GM23338 (cell line): ENCODE data around the gene IQSEC3. TPM values are rescaled to one million over a fixed set of nuclear protein-coding genes. Genes with fewer than 3 reads are reported as not detected.

Experiments
- ATAC-seq: fragments of 200-7000 bp; cut with Tn5 transposase; 3 replicates; pipeline ENCODE4 v1.9.1; 2020
- DNase-seq: peaks from one replicate; pipeline ENCODE4 v3.0.0-alpha.2; 2015; ENCODE audit warnings: low spot score
- H2AFZ ChIP-seq: fragments of 200-600 bp; sonication (generic); 2 replicates; pipeline ENCODE4 v1.8.0; 2016; ENCODE audit warnings: antibody characterized with exemption, mild to moderate bottlenecking, moderate library complexity
- H3F3A ChIP-seq: fragments of 200-600 bp; sonication (generic); replicated peaks from 2 replicates; pipeline ENCODE4 v1.8.0; 2017; ENCODE audit warnings: antibody characterized with exemption, mixed run types, low read depth
- H3K27ac ChIP-seq: fragments of 200-600 bp; sonication (generic); 2 replicates; pipeline ENCODE4 v1.6.1; 2016; ENCODE audit warnings: low read depth
- H3K27me3 ChIP-seq: fragments of 200-600 bp; sonication (generic); 2 replicates; pipeline ENCODE4 v1.8.0; 2016; ENCODE audit warnings: mild to moderate bottlenecking, mixed run types, moderate library complexity; ENCODE audit not compliant: insufficient read depth
- H3K36me3 ChIP-seq: fragments of 200-600 bp; sonication (generic); 2 replicates; pipeline ENCODE4 v1.8.0; 2016; ENCODE audit warnings: mild to moderate bottlenecking; ENCODE audit not compliant: insufficient read depth
- H3K4me1 ChIP-seq: fragments of 200-600 bp; sonication (generic); 2 replicates; pipeline ENCODE4 v1.8.0; 2016; ENCODE audit warnings: mild to moderate bottlenecking, moderate library complexity; ENCODE audit not compliant: insufficient read depth
- H3K4me2 ChIP-seq: fragments of 200-600 bp; sonication (generic); 2 replicates; pipeline ENCODE4 v1.7.1; 2017; ENCODE audit warnings: mixed run types
- H3K4me3 ChIP-seq: fragments of 200-600 bp; sonication (generic); 2 replicates; pipeline ENCODE4 v1.6.1; 2016; ENCODE audit warnings: mixed run types
- H3K79me2 ChIP-seq: fragments of 200-600 bp; sonication (generic); replicated peaks from 2 replicates; pipeline ENCODE4 v1.8.0; 2017; ENCODE audit warnings: mild to moderate bottlenecking; ENCODE audit not compliant: insufficient read depth
- H3K9me2 ChIP-seq: fragments of 200-600 bp; sonication (generic); 2 replicates; pipeline ENCODE4 v1.8.0; 2017; ENCODE audit not compliant: insufficient read depth
- H4K20me1 ChIP-seq: fragments of 200-600 bp; sonication (generic); replicated peaks from 2 replicates; pipeline ENCODE4 v1.8.0; 2017; ENCODE audit warnings: mild to moderate bottlenecking; ENCODE audit not compliant: insufficient read depth
- H3K27ac Mint-ChIP-seq: 2 replicates; pipeline ENCODE4 v1.8.0; 2020; ENCODE audit warnings: inconsistent platforms, mild to moderate bottlenecking, moderate library complexity, mixed read lengths
- H3K27me3 Mint-ChIP-seq: 3 replicates; pipeline ENCODE4 v1.8.0; 2022; ENCODE audit warnings: low read depth, mild to moderate bottlenecking, moderate library complexity, mixed read lengths, inconsistent platforms; ENCODE audit not compliant: insufficient read depth, poor library complexity
- H3K36me3 Mint-ChIP-seq: 3 replicates; pipeline ENCODE4 v1.8.0; 2021; ENCODE audit warnings: low read depth, mild to moderate bottlenecking, inconsistent platforms, moderate library complexity, mixed read lengths
- H3K4me1 Mint-ChIP-seq: 3 replicates; pipeline ENCODE4 v1.8.0; 2020; ENCODE audit warnings: mild to moderate bottlenecking, inconsistent platforms, mixed read lengths
- H3K4me3 Mint-ChIP-seq: 3 replicates; pipeline ENCODE4 v1.8.0; 2021; ENCODE audit warnings: moderate library complexity, mild to moderate bottlenecking, inconsistent platforms, mixed read lengths
- H3K9me3 Mint-ChIP-seq: 3 replicates; pipeline ENCODE4 v1.8.0; 2020; ENCODE audit warnings: moderate library complexity, mild to moderate bottlenecking, inconsistent platforms, mixed read lengths
- CREB1 ChIP-seq: fragments of 250-450 bp; sonication (Bioruptor Pico); IDR thresholded peaks from 2 replicates; pipeline ENCODE4 v1.5.0; 2020; ENCODE audit warnings: low read depth, mild to moderate bottlenecking, moderate library complexity
- EZH2 ChIP-seq: fragments of 200-600 bp; sonication (generic); IDR thresholded peaks from one replicate; pipeline ENCODE4 v1.8.0; 2017; ENCODE audit warnings: antibody characterized with exemption, mild to moderate bottlenecking, low read depth; ENCODE audit not compliant: unreplicated experiment
- EZH2phosphoT487 ChIP-seq: fragments of 200-600 bp; sonication (generic); IDR thresholded peaks from one replicate; pipeline ENCODE4 v1.8.1; 2018; ENCODE audit warnings: antibody characterized with exemption; ENCODE audit not compliant: unreplicated experiment
- JUNB ChIP-seq: IDR thresholded peaks from one replicate; pipeline ENCODE4 v1.6.1; 2016; ENCODE audit warnings: antibody characterized with exemption; ENCODE audit not compliant: unreplicated experiment
- NANOG ChIP-seq: IDR thresholded peaks from 2 replicates; pipeline ENCODE4 v1.6.1; 2016; ENCODE audit warnings: antibody characterized with exemption, borderline replicate concordance
- POLR2AphosphoS5 ChIP-seq: IDR thresholded peaks from 2 replicates; pipeline ENCODE4 v1.6.1; 2016; ENCODE audit warnings: antibody characterized with exemption, low read depth
- STAT1 ChIP-seq: IDR thresholded peaks from one replicate; pipeline ENCODE4 v1.6.1; 2016; ENCODE audit warnings: antibody characterized with exemption; ENCODE audit not compliant: unreplicated experiment
- ZNF114 ChIP-seq: fragments of 250-450 bp; sonication (Bioruptor Pico); IDR thresholded peaks from 2 replicates; pipeline ENCODE4 v1.5.0; 2020; ENCODE audit warnings: mild to moderate bottlenecking, moderate library complexity
- ZNF331 ChIP-seq: fragments of 250-450 bp; sonication (Bioruptor Pico); IDR thresholded peaks from 2 replicates; pipeline ENCODE4 v1.5.0; 2020; ENCODE audit warnings: low read depth, mild to moderate bottlenecking, moderate library complexity
- polyA plus RNA-seq: library from polyadenylated mRNA; unstranded; fragments of >200 nt; fragmentation: Nextera tagmentation; extraction: Ambion mirVana; gene quantifications from 2 replicates; pipeline ENCODE4 v1.2.1, GENCODE V29; 2016
- total RNA-seq: library from RNA; depleted of rRNA; stranded (reverse); fragments of >200 nt; shearing (Covaris generic); gene quantifications from 2 replicates; pipeline ENCODE4 v1.2.3, GENCODE V29; 2014
- TF ChIP-seq, protein P1 (sequence below): fragments of 250-450 bp; sonication (Bioruptor Pico); IDR thresholded peaks from 2 replicates; pipeline ENCODE4 v1.5.0; 2020; ENCODE audit warnings: mild to moderate bottlenecking, moderate library complexity
- TF ChIP-seq, protein P2 (sequence below), 2 experiments: fragments of 200-600 bp in 1 of 2; sonication (generic) in 1 of 2; conservative IDR thresholded peaks; 2 replicates each; pipeline versions ENCODE4 v1.5.1 to v1.6.1; 2016 to 2017; ENCODE audit warnings: antibody characterized with exemption in 2 of 2, low read depth in 2 of 2, mild to moderate bottlenecking in 2 of 2, moderate library complexity in 1 of 2
- TF ChIP-seq, protein P3 (sequence below): IDR thresholded peaks from one replicate; pipeline ENCODE4 v1.6.1; 2018; ENCODE audit warnings: antibody characterized with exemption; ENCODE audit not compliant: unreplicated experiment
- TF ChIP-seq, protein P4 (sequence below): IDR thresholded peaks from 2 replicates; pipeline ENCODE4 v1.6.1; 2016; ENCODE audit warnings: antibody characterized with exemption

IQSEC3 gene
- total and polyA plus RNA-seq, 2 experiments from 2014 or later = 2.1 to 3.6 TPM

DNA sequence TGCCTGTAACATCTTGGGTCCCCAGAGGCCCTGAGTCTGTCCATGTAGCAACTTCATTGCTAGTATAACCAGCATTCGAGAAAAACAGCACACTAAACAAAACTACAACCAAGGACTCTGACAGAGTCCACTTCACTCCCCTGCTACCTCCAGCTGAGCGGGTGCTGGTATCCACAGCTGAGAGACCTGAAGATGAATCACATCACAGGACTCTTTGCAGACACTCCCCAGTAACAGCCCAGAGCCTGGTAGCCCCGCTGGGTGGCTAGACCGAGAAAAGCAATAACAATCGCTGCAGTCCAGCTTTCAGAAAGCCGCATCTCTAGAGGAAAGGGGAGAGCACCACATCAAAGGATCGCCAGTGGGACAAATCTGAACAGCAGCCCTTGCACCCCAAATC is 9.0 kb upstream of the IQSEC3 start:
- Histone ChIP-seq H3K9me2 (peaks cover 13% of the 10 kb centered on the region), H3K27ac (no peak overlapping the region), H3K4me3 (no peak overlapping the region), H3K27me3 (no peaks in the 10 kb centered on the region), H3K4me1 (no peaks in the 10 kb centered on the region), H4K20me1 (no peaks in the 10 kb centered on the region), H3K4me2 (no peak overlapping the region), H2AFZ (no peak overlapping the region), H3F3A (no peaks in the 10 kb centered on the region), H3K79me2 (no peaks in the 10 kb centered on the region), H3K36me3 (no peaks in the 10 kb centered on the region)
- Mint-ChIP-seq H3K27me3 (peaks cover 6% of the 10 kb centered on the region), H3K4me1 (peaks cover 9% of the 10 kb centered on the region), H3K36me3 (no peaks in the 10 kb centered on the region), H3K9me3 (peaks cover 20% of the 10 kb centered on the region), H3K27ac (no peak overlapping the region), H3K4me3 (no peak overlapping the region)
- DNase-seq (no peak), ATAC-seq (peak; percentile 21)
- TF ChIP-seq, protein P1, sequence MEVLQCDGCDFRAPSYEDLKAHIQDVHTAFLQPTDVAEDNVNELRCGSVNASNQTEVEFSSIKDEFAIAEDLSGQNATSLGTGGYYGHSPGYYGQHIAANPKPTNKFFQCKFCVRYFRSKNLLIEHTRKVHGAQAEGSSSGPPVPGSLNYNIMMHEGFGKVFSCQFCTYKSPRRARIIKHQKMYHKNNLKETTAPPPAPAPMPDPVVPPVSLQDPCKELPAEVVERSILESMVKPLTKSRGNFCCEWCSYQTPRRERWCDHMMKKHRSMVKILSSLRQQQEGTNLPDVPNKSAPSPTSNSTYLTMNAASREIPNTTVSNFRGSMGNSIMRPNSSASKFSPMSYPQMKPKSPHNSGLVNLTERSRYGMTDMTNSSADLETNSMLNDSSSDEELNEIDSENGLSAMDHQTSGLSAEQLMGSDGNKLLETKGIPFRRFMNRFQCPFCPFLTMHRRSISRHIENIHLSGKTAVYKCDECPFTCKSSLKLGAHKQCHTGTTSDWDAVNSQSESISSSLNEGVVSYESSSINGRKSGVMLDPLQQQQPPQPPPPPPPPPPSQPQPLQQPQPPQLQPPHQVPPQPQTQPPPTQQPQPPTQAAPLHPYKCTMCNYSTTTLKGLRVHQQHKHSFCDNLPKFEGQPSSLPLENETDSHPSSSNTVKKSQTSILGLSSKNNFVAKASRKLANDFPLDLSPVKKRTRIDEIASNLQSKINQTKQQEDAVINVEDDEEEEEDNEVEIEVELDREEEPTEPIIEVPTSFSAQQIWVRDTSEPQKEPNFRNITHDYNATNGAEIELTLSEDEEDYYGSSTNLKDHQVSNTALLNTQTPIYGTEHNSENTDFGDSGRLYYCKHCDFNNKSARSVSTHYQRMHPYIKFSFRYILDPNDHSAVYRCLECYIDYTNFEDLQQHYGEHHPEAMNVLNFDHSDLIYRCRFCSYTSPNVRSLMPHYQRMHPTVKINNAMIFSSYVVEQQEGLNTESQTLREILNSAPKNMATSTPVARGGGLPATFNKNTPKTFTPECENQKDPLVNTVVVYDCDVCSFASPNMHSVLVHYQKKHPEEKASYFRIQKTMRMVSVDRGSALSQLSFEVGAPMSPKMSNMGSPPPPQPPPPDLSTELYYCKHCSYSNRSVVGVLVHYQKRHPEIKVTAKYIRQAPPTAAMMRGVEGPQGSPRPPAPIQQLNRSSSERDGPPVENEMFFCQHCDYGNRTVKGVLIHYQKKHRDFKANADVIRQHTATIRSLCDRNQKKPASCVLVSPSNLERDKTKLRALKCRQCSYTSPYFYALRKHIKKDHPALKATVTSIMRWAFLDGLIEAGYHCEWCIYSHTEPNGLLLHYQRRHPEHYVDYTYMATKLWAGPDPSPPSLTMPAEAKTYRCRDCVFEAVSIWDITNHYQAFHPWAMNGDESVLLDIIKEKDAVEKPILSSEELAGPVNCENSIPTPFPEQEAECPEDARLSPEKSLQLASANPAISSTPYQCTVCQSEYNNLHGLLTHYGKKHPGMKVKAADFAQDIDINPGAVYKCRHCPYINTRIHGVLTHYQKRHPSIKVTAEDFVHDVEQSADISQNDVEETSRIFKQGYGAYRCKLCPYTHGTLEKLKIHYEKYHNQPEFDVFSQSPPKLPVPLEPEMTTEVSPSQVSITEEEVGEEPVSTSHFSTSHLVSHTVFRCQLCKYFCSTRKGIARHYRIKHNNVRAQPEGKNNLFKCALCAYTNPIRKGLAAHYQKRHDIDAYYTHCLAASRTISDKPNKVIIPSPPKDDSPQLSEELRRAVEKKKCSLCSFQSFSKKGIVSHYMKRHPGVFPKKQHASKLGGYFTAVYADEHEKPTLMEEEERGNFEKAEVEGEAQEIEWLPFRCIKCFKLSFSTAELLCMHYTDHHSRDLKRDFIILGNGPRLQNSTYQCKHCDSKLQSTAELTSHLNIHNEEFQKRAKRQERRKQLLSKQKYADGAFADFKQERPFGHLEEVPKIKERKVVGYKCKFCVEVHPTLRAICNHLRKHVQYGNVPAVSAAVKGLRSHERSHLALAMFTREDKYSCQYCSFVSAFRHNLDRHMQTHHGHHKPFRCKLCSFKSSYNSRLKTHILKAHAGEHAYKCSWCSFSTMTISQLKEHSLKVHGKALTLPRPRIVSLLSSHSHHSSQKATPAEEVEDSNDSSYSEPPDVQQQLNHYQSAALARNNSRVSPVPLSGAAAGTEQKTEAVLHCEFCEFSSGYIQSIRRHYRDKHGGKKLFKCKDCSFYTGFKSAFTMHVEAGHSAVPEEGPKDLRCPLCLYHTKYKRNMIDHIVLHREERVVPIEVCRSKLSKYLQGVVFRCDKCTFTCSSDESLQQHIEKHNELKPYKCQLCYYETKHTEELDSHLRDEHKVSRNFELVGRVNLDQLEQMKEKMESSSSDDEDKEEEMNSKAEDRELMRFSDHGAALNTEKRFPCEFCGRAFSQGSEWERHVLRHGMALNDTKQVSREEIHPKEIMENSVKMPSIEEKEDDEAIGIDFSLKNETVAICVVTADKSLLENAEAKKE = no peak
- TF ChIP-seq EZH2 (no peak), EZH2phosphoT487 (no peak), STAT1 (no peak), NANOG (no peak), ZNF331 (CRISPR knock-in tag) (no peak), CREB1 (no peak), ZNF114 (CRISPR knock-in tag) (no peak), POLR2AphosphoS5 (no peak), JUNB (no peak)
- TF ChIP-seq, protein P2, sequence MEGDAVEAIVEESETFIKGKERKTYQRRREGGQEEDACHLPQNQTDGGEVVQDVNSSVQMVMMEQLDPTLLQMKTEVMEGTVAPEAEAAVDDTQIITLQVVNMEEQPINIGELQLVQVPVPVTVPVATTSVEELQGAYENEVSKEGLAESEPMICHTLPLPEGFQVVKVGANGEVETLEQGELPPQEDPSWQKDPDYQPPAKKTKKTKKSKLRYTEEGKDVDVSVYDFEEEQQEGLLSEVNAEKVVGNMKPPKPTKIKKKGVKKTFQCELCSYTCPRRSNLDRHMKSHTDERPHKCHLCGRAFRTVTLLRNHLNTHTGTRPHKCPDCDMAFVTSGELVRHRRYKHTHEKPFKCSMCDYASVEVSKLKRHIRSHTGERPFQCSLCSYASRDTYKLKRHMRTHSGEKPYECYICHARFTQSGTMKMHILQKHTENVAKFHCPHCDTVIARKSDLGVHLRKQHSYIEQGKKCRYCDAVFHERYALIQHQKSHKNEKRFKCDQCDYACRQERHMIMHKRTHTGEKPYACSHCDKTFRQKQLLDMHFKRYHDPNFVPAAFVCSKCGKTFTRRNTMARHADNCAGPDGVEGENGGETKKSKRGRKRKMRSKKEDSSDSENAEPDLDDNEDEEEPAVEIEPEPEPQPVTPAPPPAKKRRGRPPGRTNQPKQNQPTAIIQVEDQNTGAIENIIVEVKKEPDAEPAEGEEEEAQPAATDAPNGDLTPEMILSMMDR (conservative IDR thresholded peaks at IDR 0.05; ENCODE audit: low read depth in 2 of 2) = no peak
- TF ChIP-seq, protein P3, sequence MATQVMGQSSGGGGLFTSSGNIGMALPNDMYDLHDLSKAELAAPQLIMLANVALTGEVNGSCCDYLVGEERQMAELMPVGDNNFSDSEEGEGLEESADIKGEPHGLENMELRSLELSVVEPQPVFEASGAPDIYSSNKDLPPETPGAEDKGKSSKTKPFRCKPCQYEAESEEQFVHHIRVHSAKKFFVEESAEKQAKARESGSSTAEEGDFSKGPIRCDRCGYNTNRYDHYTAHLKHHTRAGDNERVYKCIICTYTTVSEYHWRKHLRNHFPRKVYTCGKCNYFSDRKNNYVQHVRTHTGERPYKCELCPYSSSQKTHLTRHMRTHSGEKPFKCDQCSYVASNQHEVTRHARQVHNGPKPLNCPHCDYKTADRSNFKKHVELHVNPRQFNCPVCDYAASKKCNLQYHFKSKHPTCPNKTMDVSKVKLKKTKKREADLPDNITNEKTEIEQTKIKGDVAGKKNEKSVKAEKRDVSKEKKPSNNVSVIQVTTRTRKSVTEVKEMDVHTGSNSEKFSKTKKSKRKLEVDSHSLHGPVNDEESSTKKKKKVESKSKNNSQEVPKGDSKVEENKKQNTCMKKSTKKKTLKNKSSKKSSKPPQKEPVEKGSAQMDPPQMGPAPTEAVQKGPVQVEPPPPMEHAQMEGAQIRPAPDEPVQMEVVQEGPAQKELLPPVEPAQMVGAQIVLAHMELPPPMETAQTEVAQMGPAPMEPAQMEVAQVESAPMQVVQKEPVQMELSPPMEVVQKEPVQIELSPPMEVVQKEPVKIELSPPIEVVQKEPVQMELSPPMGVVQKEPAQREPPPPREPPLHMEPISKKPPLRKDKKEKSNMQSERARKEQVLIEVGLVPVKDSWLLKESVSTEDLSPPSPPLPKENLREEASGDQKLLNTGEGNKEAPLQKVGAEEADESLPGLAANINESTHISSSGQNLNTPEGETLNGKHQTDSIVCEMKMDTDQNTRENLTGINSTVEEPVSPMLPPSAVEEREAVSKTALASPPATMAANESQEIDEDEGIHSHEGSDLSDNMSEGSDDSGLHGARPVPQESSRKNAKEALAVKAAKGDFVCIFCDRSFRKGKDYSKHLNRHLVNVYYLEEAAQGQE = no peak
- TF ChIP-seq, protein P4, sequence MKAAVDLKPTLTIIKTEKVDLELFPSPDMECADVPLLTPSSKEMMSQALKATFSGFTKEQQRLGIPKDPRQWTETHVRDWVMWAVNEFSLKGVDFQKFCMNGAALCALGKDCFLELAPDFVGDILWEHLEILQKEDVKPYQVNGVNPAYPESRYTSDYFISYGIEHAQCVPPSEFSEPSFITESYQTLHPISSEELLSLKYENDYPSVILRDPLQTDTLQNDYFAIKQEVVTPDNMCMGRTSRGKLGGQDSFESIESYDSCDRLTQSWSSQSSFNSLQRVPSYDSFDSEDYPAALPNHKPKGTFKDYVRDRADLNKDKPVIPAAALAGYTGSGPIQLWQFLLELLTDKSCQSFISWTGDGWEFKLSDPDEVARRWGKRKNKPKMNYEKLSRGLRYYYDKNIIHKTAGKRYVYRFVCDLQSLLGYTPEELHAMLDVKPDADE = no peak
